Spleen (tissue), 11 donors: ENCODE results near the gene SERINC1. TPM values are rescaled to one million over a fixed set of nuclear protein-coding genes. Genes with fewer than 3 reads are reported as not detected.
A peak's percentile ranks its signal among the peaks of the same experiment; 100 is the strongest.

Source experiments
- DNase-seq: peaks from one replicate; pipeline ENCODE4 v3.0.0-alpha.2; 2020
- H3K27ac ChIP-seq, 8 donors: fragments of 200-600 bp; sonication (generic) in 7 of 8; 1 replicate in 4 of 8; 2 replicates in 4 of 8; pipeline versions ENCODE4 v1.5.0 to v1.8.0; 2016 to 2021; ENCODE audit warnings: inconsistent platforms in 4 of 8, mild to moderate bottlenecking in 4 of 8, moderate library complexity in 1 of 8
- H3K27me3 ChIP-seq, 7 donors: fragments of 200-600 bp; sonication (generic) in 6 of 7; replicated peaks in 1 of 7; 1 replicate in 4 of 7; 2 replicates in 3 of 7; pipeline versions ENCODE4 v1.5.0 to v1.8.0; 2016 to 2021; ENCODE audit warnings: inconsistent platforms in 3 of 7, mild to moderate bottlenecking in 1 of 7
- H3K36me3 ChIP-seq, 6 donors: fragments of 200-600 bp; sonication (generic) in 5 of 6; 1 replicate in 4 of 6; 2 replicates in 2 of 6; pipeline versions ENCODE4 v1.5.0 to v1.8.0; 2016 to 2021; ENCODE audit warnings: inconsistent platforms in 2 of 6
- H3K4me1 ChIP-seq, 6 donors: fragments of 200-600 bp; sonication (generic) in 5 of 6; 1 replicate in 3 of 6; 2 replicates in 3 of 6; pipeline versions ENCODE4 v1.5.0 to v1.8.0; 2016 to 2021; ENCODE audit warnings: inconsistent platforms in 3 of 6
- H3K4me3 ChIP-seq, 8 donors: fragments of 200-600 bp; sonication (generic) in 7 of 8; 1 replicate in 4 of 8; 2 replicates in 4 of 8; pipeline versions ENCODE4 v1.5.0 to v1.8.0; 2016 to 2021; ENCODE audit warnings: inconsistent platforms in 4 of 8, mild to moderate bottlenecking in 4 of 8, moderate library complexity in 2 of 8
- H3K9me3 ChIP-seq, 8 donors: fragments of 200-600 bp; sonication (generic) in 7 of 8; 1 replicate in 4 of 8; 2 replicates in 4 of 8; pipeline versions ENCODE4 v1.5.0 to v1.8.0; 2016 to 2021; ENCODE audit warnings: inconsistent platforms in 4 of 8
- POLR2A ChIP-seq, 3 donors: fragments of 450-650 bp; IDR thresholded peaks; one replicate each; pipeline ENCODE4 v1.5.1; 2017; ENCODE audit warnings: antibody characterized with exemption in 3 of 3, mild to moderate bottlenecking in 1 of 3
- POLR2AphosphoS5 ChIP-seq, 3 donors: sonication (generic); formaldehyde crosslinking; IDR thresholded peaks; one replicate each; pipeline ENCODE4 v1.5.1; 2017; ENCODE audit warnings: antibody characterized with exemption in 3 of 3
- WGBS, 5 donors: extraction: QIAGEN DNeasy Blood & Tissue Kit in 3 of 5; methylation state at CpG; one replicate each; pipeline versions ENCODE4 v1.1.5 to v1.1.7; 2013 to 2018; 5-methylcytosine and 5-hydroxymethylcytosine counted together
- intact Hi-C: fragments of 100-400 bp; cut with DNase I; formaldehyde crosslinking; loops from one replicate; pipeline ENCODE4 v1.15.0; 2023; ENCODE audit warnings: low total_unique reads
- polyA plus RNA-seq, 3 donors: library from polyadenylated mRNA; stranded (reverse); fragments of 200-250 nt; gene quantifications; one replicate each; pipeline ENCODE4 v1.2.1, GENCODE V29; 2013
- total RNA-seq, 7 donors: library from RNA; depleted of rRNA in 3 of 7; stranded (reverse); fragments of >200 nt in 3 of 7; fragmentation: NEBNext Ultra II Directional in 4 of 7; extraction: Animal tissue kit (Norgen Biotek cat#: 25700) in 4 of 7; gene quantifications; one replicate each; pipeline versions ENCODE4 v1.1.0 to v1.2.1, GENCODE V29; 2016 to 2021
- TF ChIP-seq, protein P1 (sequence below), 11 experiments: fragments of 200-600 bp in 7 of 11; fragments of 450-650 bp in 4 of 11; sonication (generic) in 4 of 11; IDR thresholded peaks in 8 of 11; conservative IDR thresholded peaks in 3 of 11; 1 replicate in 7 of 11; 2 replicates in 4 of 11; pipeline versions ENCODE4 v1.4.0 to v1.8.0; 2016 to 2021; ENCODE audit warnings: antibody characterized with exemption in 11 of 11, inconsistent platforms in 4 of 11, mild to moderate bottlenecking in 1 of 11
- donor health status: healthy with polysubstance abuse.
- donor health status: DM: no; HTN: no; CAD: no; lungs with moderate emphysema.
- donor health status: DM: no; HTN: no; CAD: no.
- donor health status: Bipolar disorder and iron deficiency.
- donor health status: healthy.
- donor health status: DM: no; HTN: no; CAD: no.
- donor health status: DM: yes; HTN: yes; CAD: no.

SERINC1 gene
- total and polyA plus RNA-seq, 10 donors, result 26.6 to 191 (median 145) TPM

GRCh38 chr6:122416825-122417224, 54.8 kb downstream of the SERINC1 start:
- intact Hi-C loops, result loop anchor here (10.0 kb wide), 1 partner anchor 48 kb away; no protein-coding TSS in a partner anchor
- no peaks in the 10 kb centered on the region for H3K27me3 ChIP-seq
- DNase-seq, result no peak
- H3K9me3 ChIP-seq, result no peaks in the 10 kb centered on the region
- H3K4me1 ChIP-seq, result no peaks in the 10 kb centered on the region
- no peak for TF ChIP-seq POLR2A (IDR thresholded peaks at IDR 0.05)
- TF ChIP-seq, protein P1, sequence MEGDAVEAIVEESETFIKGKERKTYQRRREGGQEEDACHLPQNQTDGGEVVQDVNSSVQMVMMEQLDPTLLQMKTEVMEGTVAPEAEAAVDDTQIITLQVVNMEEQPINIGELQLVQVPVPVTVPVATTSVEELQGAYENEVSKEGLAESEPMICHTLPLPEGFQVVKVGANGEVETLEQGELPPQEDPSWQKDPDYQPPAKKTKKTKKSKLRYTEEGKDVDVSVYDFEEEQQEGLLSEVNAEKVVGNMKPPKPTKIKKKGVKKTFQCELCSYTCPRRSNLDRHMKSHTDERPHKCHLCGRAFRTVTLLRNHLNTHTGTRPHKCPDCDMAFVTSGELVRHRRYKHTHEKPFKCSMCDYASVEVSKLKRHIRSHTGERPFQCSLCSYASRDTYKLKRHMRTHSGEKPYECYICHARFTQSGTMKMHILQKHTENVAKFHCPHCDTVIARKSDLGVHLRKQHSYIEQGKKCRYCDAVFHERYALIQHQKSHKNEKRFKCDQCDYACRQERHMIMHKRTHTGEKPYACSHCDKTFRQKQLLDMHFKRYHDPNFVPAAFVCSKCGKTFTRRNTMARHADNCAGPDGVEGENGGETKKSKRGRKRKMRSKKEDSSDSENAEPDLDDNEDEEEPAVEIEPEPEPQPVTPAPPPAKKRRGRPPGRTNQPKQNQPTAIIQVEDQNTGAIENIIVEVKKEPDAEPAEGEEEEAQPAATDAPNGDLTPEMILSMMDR (IDR thresholded peaks at IDR 0.05 in 8 of 11, conservative IDR thresholded peaks at IDR 0.05 in 3 of 11), result no peak
- TF ChIP-seq POLR2AphosphoS5 (IDR thresholded peaks at IDR 0.05), result no peak
- 88 to 95% (median 92%) methylated on average over 1 of the region's 1 CpG for WGBS, 5 donors
- no peak overlapping the region for H3K4me3 ChIP-seq
- no peak overlapping the region for H3K27ac ChIP-seq
- H3K36me3 ChIP-seq, result peaks cover 0 to 95% (median 24%) of the 10 kb centered on the region in 6 donors

- TF ChIP-seq POLR2A (IDR thresholded peaks at IDR 0.05), result no peak
- no peak for TF ChIP-seq POLR2AphosphoS5 (IDR thresholded peaks at IDR 0.05)
- TF ChIP-seq, protein P1 (IDR thresholded peaks at IDR 0.05 in 8 of 11, conservative IDR thresholded peaks at IDR 0.05 in 3 of 11), result no peak
- peaks cover 0 to 36% (median 2%) of the 10 kb centered on the region in 6 donors for H3K4me1 ChIP-seq
- H3K4me3 ChIP-seq, result no peak overlapping the region
- no peaks in the 10 kb centered on the region for H3K27me3 ChIP-seq
- intact Hi-C loops, result loop anchor here (10.0 kb wide), 1 partner anchor 53 kb away; no protein-coding TSS in a partner anchor
- no peak for DNase-seq
- H3K36me3 ChIP-seq, result peaks cover 0 to 50% (median 10%) of the 10 kb centered on the region in 6 donors
- no peak overlapping the region for H3K27ac ChIP-seq
- H3K9me3 ChIP-seq, result no peaks in the 10 kb centered on the region
Observed at GRCh38 chr6:122412001-122412400, 59.6 kb downstream of the SERINC1 start.

GRCh38 chr6:122408702-122409458, 62.7 kb downstream of the SERINC1 start:
- no peaks in the 10 kb centered on the region for H3K9me3 ChIP-seq
- no peak overlapping the region for H3K4me3 ChIP-seq
- TF ChIP-seq POLR2AphosphoS5 (IDR thresholded peaks at IDR 0.05), result no peak
- TF ChIP-seq, protein P1 (IDR thresholded peaks at IDR 0.05 in 8 of 11, conservative IDR thresholded peaks at IDR 0.05 in 3 of 11), result no peak
- peak overlapping the region in 4 of 8 donors; percentile 22 to 37 (median 34) for H3K27ac ChIP-seq
- H3K27me3 ChIP-seq, result no peaks in the 10 kb centered on the region
- H3K36me3 ChIP-seq, result peaks cover 0 to 19% (median 5%) of the 10 kb centered on the region in 6 donors
- WGBS, 5 donors, result 60 to 73% (median 70%) methylated on average over 6 of the region's 6 CpGs
- intact Hi-C loops, result no loop called here
- DNase-seq, result no peak
- peaks cover 0 to 52% (median 2%) of the 10 kb centered on the region in 6 donors for H3K4me1 ChIP-seq

GRCh38 chr6:122408240-122408639, 63.4 kb downstream of the SERINC1 start:
- TF ChIP-seq, protein P1 (IDR thresholded peaks at IDR 0.05 in 8 of 11, conservative IDR thresholded peaks at IDR 0.05 in 3 of 11), result no peak
- no peak for TF ChIP-seq POLR2AphosphoS5 (IDR thresholded peaks at IDR 0.05)
- no peak for TF ChIP-seq POLR2A (IDR thresholded peaks at IDR 0.05)
- Histone ChIP-seq H3K9me3 (no peaks in the 10 kb centered on the region), H3K4me1 (peaks cover 0 to 58% (median 2%) of the 10 kb centered on the region in 6 donors), H3K27ac (peak overlapping the region in 3 of 8 donors; percentile 31 to 37 (median 36)), H3K27me3 (no peaks in the 10 kb centered on the region), H3K4me3 (no peak overlapping the region), H3K36me3 (peaks cover 0 to 12% (median 4%) of the 10 kb centered on the region in 6 donors)
- WGBS, 5 donors, result 92 to 96% (median 93%) methylated on average over 1 of the region's 1 CpG
- no peak for DNase-seq
- intact Hi-C loops, result no loop called here
